Astrocyte of the cerebellum (primary cell): ENCODE measurements around the gene IDNK.

Experiments
- DNase-seq: peaks from one replicate; pipeline ENCODE4 v3.0.0-alpha.2; 2011; ENCODE audit warnings: low read depth
- H3K4me3 ChIP-seq: 2 replicates; pipeline ENCODE4 v1.5.1; 2011; ENCODE audit warnings: mild to moderate bottlenecking, low read depth, low read length, moderate library complexity
- CTCF ChIP-seq: IDR thresholded peaks from 2 replicates; pipeline ENCODE4 v1.5.1; 2012; ENCODE audit warnings: low read length, low read depth, moderate library complexity, mild to moderate bottlenecking; ENCODE audit errors: missing control alignments
- in situ Hi-C: cut with HindIII; loops from 2 replicates; pipeline ENCODE4 v1.10.0; 2017; ENCODE audit warnings: low sequenced_read_pairs

IDNK gene

GRCh38 chr9:83671451-83671850 is 48.5 kb downstream of the IDNK start:
- H3K4me3 ChIP-seq: no peak overlapping the region
- TF ChIP-seq CTCF: no peak
- in situ Hi-C loops: no loop called here
- no peak for DNase-seq

GRCh38 chr9:83675466-83675865 is 52.5 kb downstream of the IDNK start:
- in situ Hi-C loops: no loop called here

GRCh38 chr9:83677596-83677995 is 54.7 kb downstream of the IDNK start:
- in situ Hi-C loops: no loop called here
- DNase-seq: no peak
- H3K4me3 ChIP-seq: no peak overlapping the region
- no peak for TF ChIP-seq CTCF

More at GRCh38 chr9:83675466-83675865, 52.5 kb downstream of the IDNK start:
- no peak overlapping the region for H3K4me3 ChIP-seq
- TF ChIP-seq CTCF: no peak
- DNase-seq: no peak

GRCh38 chr9:83680233-83680632 is 57.3 kb downstream of the IDNK start:
- H3K4me3 ChIP-seq: no peak overlapping the region
- no peak for TF ChIP-seq CTCF
- in situ Hi-C loops: loop anchor here (5.0 kb wide), 1 partner anchor 42 kb away; no protein-coding TSS in a partner anchor
- no peak for DNase-seq

GRCh38 chr9:83681490-83681889 is 58.5 kb downstream of the IDNK start:
- in situ Hi-C loops: loop anchor here (5.0 kb wide), 1 partner anchor 41 kb away; no protein-coding TSS in a partner anchor
- DNase-seq: no peak
- TF ChIP-seq CTCF: no peak
- no peak overlapping the region for H3K4me3 ChIP-seq

- no peak overlapping the region for H3K4me3 ChIP-seq
- no peak for TF ChIP-seq CTCF
- in situ Hi-C loops: no loop called here
- DNase-seq: no peak
Observed at GRCh38 chr9:83688921-83689320, 66.0 kb downstream of the IDNK start.

GRCh38 chr9:83691492-83691891 is 68.5 kb downstream of the IDNK start:
- no peak overlapping the region for H3K4me3 ChIP-seq
- in situ Hi-C loops: no loop called here
- no peak for TF ChIP-seq CTCF
- DNase-seq: no peak
